Neural progenitor cell (in vitro differentiated cells): ENCODE data around the gene CALN1. TPM values are rescaled to one million over a fixed set of nuclear protein-coding genes. Genes with fewer than 3 reads are reported as not detected.

Experiments used
- DNase-seq: peaks from one replicate; pipeline ENCODE4 v3.0.0-alpha.2; 2016; ENCODE audit warnings: low spot score
- H2AFZ ChIP-seq: fragments of 200-600 bp; sonication (generic); replicated peaks from 2 replicates; pipeline ENCODE4 v1.6.1; 2016; ENCODE audit warnings: antibody characterized with exemption
- H3F3A ChIP-seq: fragments of 200-600 bp; sonication (generic); 2 replicates; pipeline ENCODE4 v1.6.1; 2016; ENCODE audit warnings: antibody characterized with exemption, low read depth
- H3K27ac ChIP-seq: fragments of 200-600 bp; sonication (generic); 2 replicates; pipeline ENCODE4 v1.5.1; 2016; ENCODE audit warnings: mild to moderate bottlenecking
- H3K27me3 ChIP-seq: fragments of 200-600 bp; sonication (generic); 2 replicates; pipeline ENCODE4 v1.6.1; 2016; ENCODE audit warnings: mild to moderate bottlenecking, moderate library complexity
- H3K36me3 ChIP-seq: fragments of 200-600 bp; sonication (generic); 2 replicates; pipeline ENCODE4 v1.5.1; 2016
- H3K4me1 ChIP-seq: fragments of 200-600 bp; sonication (generic); 2 replicates; pipeline ENCODE4 v1.6.1; 2016; ENCODE audit warnings: mixed run types
- H3K4me2 ChIP-seq: fragments of 200-600 bp; sonication (generic); 2 replicates; pipeline ENCODE4 v1.6.1; 2016
- H3K4me3 ChIP-seq: fragments of 200-600 bp; sonication (generic); 2 replicates; pipeline ENCODE4 v1.5.1; 2016
- H3K79me2 ChIP-seq: fragments of 200-600 bp; sonication (generic); 2 replicates; pipeline ENCODE4 v1.6.1; 2016; ENCODE audit warnings: low read depth
- H3K9ac ChIP-seq: fragments of 200-600 bp; sonication (generic); 2 replicates; pipeline ENCODE4 v1.6.1; 2016
- H3K9me3 ChIP-seq: fragments of 200-600 bp; sonication (generic); 2 replicates; pipeline ENCODE4 v1.5.1; 2016; ENCODE audit warnings: low read depth
- H4K20me1 ChIP-seq: fragments of 200-600 bp; sonication (generic); 2 replicates; pipeline ENCODE4 v1.6.1; 2016; ENCODE audit warnings: low read depth
- H3K27ac Mint-ChIP-seq: 3 replicates; pipeline ENCODE4 v1.8.0; 2021; ENCODE audit warnings: mixed read lengths
- H3K27me3 Mint-ChIP-seq: 2 replicates; pipeline ENCODE4 v1.8.0; 2022; ENCODE audit warnings: low read depth, mild to moderate bottlenecking, inconsistent platforms, moderate library complexity, mixed read lengths; ENCODE audit not compliant: insufficient read depth
- H3K36me3 Mint-ChIP-seq: 3 replicates; pipeline ENCODE4 v1.8.0; 2021; ENCODE audit warnings: mixed read lengths
- H3K4me1 Mint-ChIP-seq: 3 replicates; pipeline ENCODE4 v1.8.0; 2021; ENCODE audit warnings: mixed read lengths
- H3K4me3 Mint-ChIP-seq: 3 replicates; pipeline ENCODE4 v1.8.0; 2021; ENCODE audit warnings: mild to moderate bottlenecking, moderate library complexity, mixed read lengths
- H3K9me3 Mint-ChIP-seq: 3 replicates; pipeline ENCODE4 v1.8.0; 2020; ENCODE audit warnings: mixed read lengths
- EZH2 ChIP-seq: fragments of 200-600 bp; sonication (generic); IDR thresholded peaks from 2 replicates; pipeline ENCODE4 v1.6.1; 2017; ENCODE audit warnings: antibody characterized with exemption, mild to moderate bottlenecking, moderate library complexity
- EZH2phosphoT487 ChIP-seq: fragments of 200-600 bp; sonication (generic); IDR thresholded peaks from 2 replicates; pipeline ENCODE4 v1.6.1; 2017; ENCODE audit warnings: antibody characterized with exemption
- total RNA-seq: library from RNA; depleted of rRNA; stranded (reverse); fragments of >200 nt; gene quantifications from 2 replicates; pipeline ENCODE4 v1.2.3, GENCODE V29; 2015; ENCODE audit warnings: low replicate concordance
- TF ChIP-seq, protein P1 (sequence below): fragments of 200-600 bp; sonication (generic); IDR thresholded peaks from 2 replicates; pipeline ENCODE4 v1.5.1; 2017; ENCODE audit warnings: antibody characterized with exemption, mild to moderate bottlenecking

Gene CALN1
- total RNA-seq, 1 donor from 2014 or later: 3.1 TPM

DNA sequence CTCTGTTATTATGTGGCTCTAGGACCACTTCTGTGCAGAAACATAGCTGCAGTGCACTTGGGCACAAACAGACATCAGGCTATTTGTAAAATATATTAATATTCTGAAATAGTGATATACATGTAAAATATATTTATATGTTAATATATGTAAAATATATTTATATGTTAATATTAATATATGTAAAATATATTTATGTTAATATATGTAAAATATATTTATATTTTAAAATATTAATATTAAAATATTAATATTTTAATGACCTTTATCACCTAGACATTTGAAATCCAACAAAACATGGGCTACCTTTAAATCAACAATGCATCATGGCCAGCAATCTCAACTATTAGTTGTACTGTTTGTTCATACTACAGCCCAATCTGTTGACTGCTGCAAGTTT lies 347.2 kb downstream of the CALN1 start:
- no peaks in the 10 kb centered on the region for H3K36me3 ChIP-seq
- no peak overlapping the region for H3K27ac Mint-ChIP-seq

DNA sequence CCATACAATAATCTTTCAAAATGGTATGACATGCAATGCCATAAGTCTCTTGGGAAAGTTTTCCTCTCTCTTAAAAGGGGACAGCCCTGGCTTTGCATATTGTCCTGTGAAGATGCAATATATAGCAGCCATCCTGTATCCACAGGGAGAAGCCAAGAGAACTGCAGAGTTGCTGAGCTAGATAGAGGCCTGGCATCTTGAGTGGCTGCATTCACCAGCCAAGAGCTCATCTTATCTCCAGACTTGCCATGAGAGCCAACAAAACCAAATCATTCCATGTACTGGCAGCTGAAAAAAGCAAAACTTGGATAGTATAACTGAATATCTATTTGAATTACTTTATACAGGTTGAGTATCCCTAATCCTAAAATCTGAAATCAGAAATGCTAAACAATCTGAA lies 348.8 kb downstream of the CALN1 start:
- no peaks in the 10 kb centered on the region for H3K4me1 Mint-ChIP-seq
- H3K9me3 Mint-ChIP-seq: no peaks in the 10 kb centered on the region
- H3K9ac ChIP-seq: no peak overlapping the region
- H4K20me1 ChIP-seq: no peaks in the 10 kb centered on the region
- no peak overlapping the region for H2AFZ ChIP-seq
- no peak overlapping the region for H3K27ac ChIP-seq
- no peak overlapping the region for H3K4me3 ChIP-seq
- DNase-seq: no peak
- no peaks in the 10 kb centered on the region for H3F3A ChIP-seq
- H3K79me2 ChIP-seq: no peaks in the 10 kb centered on the region
- no peaks in the 10 kb centered on the region for H3K36me3 ChIP-seq
- no peak overlapping the region for H3K27ac Mint-ChIP-seq
- H3K27me3 ChIP-seq: no peaks in the 10 kb centered on the region
- H3K4me2 ChIP-seq: no peak overlapping the region
- peaks cover 5% of the 10 kb centered on the region for H3K4me1 ChIP-seq
- no peaks in the 10 kb centered on the region for H3K36me3 Mint-ChIP-seq
- peaks cover 6% of the 10 kb centered on the region for H3K27me3 Mint-ChIP-seq
- H3K4me3 Mint-ChIP-seq: no peak overlapping the region
- no peaks in the 10 kb centered on the region for H3K9me3 ChIP-seq
- TF ChIP-seq EZH2phosphoT487: no peak
- TF ChIP-seq EZH2: no peak
- TF ChIP-seq, protein P1, sequence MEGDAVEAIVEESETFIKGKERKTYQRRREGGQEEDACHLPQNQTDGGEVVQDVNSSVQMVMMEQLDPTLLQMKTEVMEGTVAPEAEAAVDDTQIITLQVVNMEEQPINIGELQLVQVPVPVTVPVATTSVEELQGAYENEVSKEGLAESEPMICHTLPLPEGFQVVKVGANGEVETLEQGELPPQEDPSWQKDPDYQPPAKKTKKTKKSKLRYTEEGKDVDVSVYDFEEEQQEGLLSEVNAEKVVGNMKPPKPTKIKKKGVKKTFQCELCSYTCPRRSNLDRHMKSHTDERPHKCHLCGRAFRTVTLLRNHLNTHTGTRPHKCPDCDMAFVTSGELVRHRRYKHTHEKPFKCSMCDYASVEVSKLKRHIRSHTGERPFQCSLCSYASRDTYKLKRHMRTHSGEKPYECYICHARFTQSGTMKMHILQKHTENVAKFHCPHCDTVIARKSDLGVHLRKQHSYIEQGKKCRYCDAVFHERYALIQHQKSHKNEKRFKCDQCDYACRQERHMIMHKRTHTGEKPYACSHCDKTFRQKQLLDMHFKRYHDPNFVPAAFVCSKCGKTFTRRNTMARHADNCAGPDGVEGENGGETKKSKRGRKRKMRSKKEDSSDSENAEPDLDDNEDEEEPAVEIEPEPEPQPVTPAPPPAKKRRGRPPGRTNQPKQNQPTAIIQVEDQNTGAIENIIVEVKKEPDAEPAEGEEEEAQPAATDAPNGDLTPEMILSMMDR: no peak

More for the DNA sequence above, 347.2 kb downstream of the CALN1 start:
- Histone ChIP-seq H4K20me1 (no peaks in the 10 kb centered on the region), H3K27ac (no peak overlapping the region), H3K9ac (no peak overlapping the region), H3K9me3 (no peaks in the 10 kb centered on the region), H2AFZ (no peak overlapping the region), H3K4me1 (peaks cover 5% of the 10 kb centered on the region), H3K79me2 (no peaks in the 10 kb centered on the region), H3K27me3 (no peaks in the 10 kb centered on the region), H3F3A (no peaks in the 10 kb centered on the region), H3K4me3 (no peak overlapping the region), H3K4me2 (no peak overlapping the region)
- H3K4me3 Mint-ChIP-seq: no peak overlapping the region
- DNase-seq: no peak
- H3K4me1 Mint-ChIP-seq: no peaks in the 10 kb centered on the region
- H3K36me3 Mint-ChIP-seq: no peaks in the 10 kb centered on the region
- H3K27me3 Mint-ChIP-seq: peaks cover 6% of the 10 kb centered on the region
- no peak for TF ChIP-seq EZH2
- TF ChIP-seq, protein P1: no peak
- TF ChIP-seq EZH2phosphoT487: no peak
- no peaks in the 10 kb centered on the region for H3K9me3 Mint-ChIP-seq

DNA sequence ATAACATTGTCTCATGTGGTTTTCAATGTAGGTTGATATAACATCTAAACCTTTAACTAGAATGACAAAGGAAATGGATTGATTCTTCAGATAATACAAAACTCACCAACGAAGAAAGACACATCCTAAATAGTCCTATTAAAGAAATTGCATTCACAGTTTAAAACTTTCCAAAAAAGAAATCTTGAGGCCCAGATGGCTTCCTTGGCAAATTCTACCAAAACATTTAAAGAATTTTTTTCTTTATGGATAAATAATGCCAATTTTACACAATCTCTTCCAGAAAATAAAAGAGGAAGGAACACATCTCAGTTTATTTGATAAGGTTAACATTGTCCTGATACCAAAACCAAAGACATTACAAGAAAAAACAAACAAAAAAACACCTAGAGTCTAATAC lies 349.5 kb downstream of the CALN1 start:
- H3K4me1 Mint-ChIP-seq: no peaks in the 10 kb centered on the region

More for the DNA sequence above, 349.5 kb downstream of the CALN1 start:
- H3K27me3 ChIP-seq: no peaks in the 10 kb centered on the region
- no peaks in the 10 kb centered on the region for H3K36me3 Mint-ChIP-seq
- no peak for DNase-seq
- no peaks in the 10 kb centered on the region for H4K20me1 ChIP-seq
- TF ChIP-seq, protein P1: no peak
- no peak for TF ChIP-seq EZH2
- no peak for TF ChIP-seq EZH2phosphoT487
- no peaks in the 10 kb centered on the region for H3K79me2 ChIP-seq
- no peaks in the 10 kb centered on the region for H3K9me3 Mint-ChIP-seq
- H3K4me3 Mint-ChIP-seq: no peak overlapping the region
- no peak overlapping the region for H3K27ac ChIP-seq
- H3K4me3 ChIP-seq: no peak overlapping the region
- no peak overlapping the region for H3K4me2 ChIP-seq
- no peak overlapping the region for H3K9ac ChIP-seq
- no peaks in the 10 kb centered on the region for H3K36me3 ChIP-seq
- no peaks in the 10 kb centered on the region for H3F3A ChIP-seq
- H3K9me3 ChIP-seq: no peaks in the 10 kb centered on the region
- peaks cover 6% of the 10 kb centered on the region for H3K27me3 Mint-ChIP-seq
- no peak overlapping the region for H3K27ac Mint-ChIP-seq
- peaks cover 5% of the 10 kb centered on the region for H3K4me1 ChIP-seq
- no peak overlapping the region for H2AFZ ChIP-seq
